OCI-LY7 (cell line): ENCODE results near the gene TTLL5. TPM values are rescaled to one million over a fixed set of nuclear protein-coding genes. Genes with fewer than 3 reads are reported as not detected.

ENCODE experiments used
- BruUV-seq: library from RNA; stranded (reverse); fragments of 400-500 nt; replicated peaks from 2 replicates; lab custom pipeline; 2021; lab: Mats Ljungman, UMichigan
- CTCF ChIA-PET: fragments of 300-600 bp; sonication (Branson Sonifier 250); formaldehyde crosslinking; loops from one replicate; lab custom pipeline; 2022; ENCODE audit warnings: antibody characterized with exemption; ENCODE audit not compliant: unreplicated experiment; lab: Charles Lee
- POLR2A ChIA-PET: fragments of 300-600 bp; sonication (Branson Sonifier 250); formaldehyde crosslinking; loops from one replicate; lab custom pipeline; 2022; ENCODE audit warnings: antibody characterized with exemption; lab: Charles Lee
- DNase-seq: peaks from one replicate; pipeline ENCODE4 v3.0.0-alpha.2; 2015; ENCODE audit warnings: low spot score
- H2AFZ ChIP-seq: fragments of 200-600 bp; sonication (generic), shearing (Covaris generic); 2 replicates; pipeline ENCODE4 v1.6.1; 2014; ENCODE audit warnings: mild to moderate bottlenecking, antibody characterized with exemption, low read length, moderate library complexity
- H3K27ac ChIP-seq: fragments of 200-600 bp; sonication (generic); 2 replicates; pipeline ENCODE4 v1.5.1; 2014; ENCODE audit warnings: mixed run types, low read depth, mild to moderate bottlenecking, moderate library complexity, low read length, inconsistent platforms; ENCODE audit not compliant: poor library complexity, severe bottlenecking
- H3K36me3 ChIP-seq: fragments of 200-600 bp; sonication (generic); 2 replicates; pipeline ENCODE4 v1.6.1; 2014; ENCODE audit warnings: mild to moderate bottlenecking, antibody characterized with exemption, low read length, moderate library complexity, mixed read lengths; ENCODE audit not compliant: insufficient read depth
- H3K4me1 ChIP-seq: fragments of 200-600 bp; sonication (generic); 2 replicates; pipeline ENCODE4 v1.5.1; 2014; ENCODE audit warnings: mild to moderate bottlenecking, low read length; ENCODE audit not compliant: insufficient read depth, poor library complexity, severe bottlenecking
- H3K4me2 ChIP-seq: fragments of 200-600 bp; sonication (generic); 2 replicates; pipeline ENCODE4 v1.6.1; 2014; ENCODE audit warnings: mild to moderate bottlenecking, low read length
- H3K4me3 ChIP-seq: fragments of 200-600 bp; sonication (generic); 2 replicates; pipeline ENCODE4 v1.5.1; 2014; ENCODE audit warnings: mild to moderate bottlenecking, low read depth, low read length; ENCODE audit not compliant: poor library complexity, severe bottlenecking
- H3K79me2 ChIP-seq: fragments of 200-600 bp; sonication (generic); 2 replicates; pipeline ENCODE4 v1.6.1; 2016; ENCODE audit warnings: low read depth, mild to moderate bottlenecking, low read length, moderate library complexity, mixed read lengths; ENCODE audit not compliant: insufficient read depth
- H3K9me2 ChIP-seq: fragments of 200-600 bp; sonication (generic); 2 replicates; pipeline ENCODE4 v1.6.1; 2016; ENCODE audit warnings: mild to moderate bottlenecking, low read length, mixed read lengths; ENCODE audit not compliant: insufficient read depth
- H3K9me3 ChIP-seq: fragments of 200-600 bp; sonication (generic); 2 replicates; pipeline ENCODE4 v1.6.1; 2014; ENCODE audit warnings: mild to moderate bottlenecking, mixed run types, low read length, mixed read lengths
- H4K20me1 ChIP-seq: fragments of 200-600 bp; sonication (generic); 2 replicates; pipeline ENCODE4 v1.6.1; 2014; ENCODE audit warnings: mild to moderate bottlenecking, antibody characterized with exemption, low read length, moderate library complexity, mixed read lengths; ENCODE audit not compliant: insufficient read depth
- CTCF ChIP-seq: fragments of 200-600 bp; sonication (generic); conservative IDR thresholded peaks from 2 replicates; pipeline ENCODE4 v1.5.1; 2014; ENCODE audit warnings: mild to moderate bottlenecking, antibody characterized with exemption, low read length, moderate library complexity, mixed read lengths
- EZH2phosphoT487 ChIP-seq: fragments of 200-600 bp; sonication (generic); IDR thresholded peaks from 2 replicates; pipeline ENCODE4 v1.6.1; 2018; ENCODE audit warnings: low read depth, borderline replicate concordance, mild to moderate bottlenecking, mixed run types, antibody characterized with exemption, low read length, moderate library complexity, mixed read lengths
- intact Hi-C: fragments of 100-400 bp; cut with micrococcal nuclease; formaldehyde crosslinking; loops from one replicate; pipeline ENCODE4 v1.10.0; 2022; ENCODE audit not compliant: unreplicated experiment
- total RNA-seq, 2 experiments: library from RNA; depleted of rRNA in 1 of 2; stranded (reverse); fragments of >200 nt in 1 of 2; shearing (Covaris generic) in 1 of 2; gene quantifications; 2 replicates each; pipeline ENCODE4 v1.2.3, GENCODE V29; 2014 to 2022

Gene TTLL5
- total RNA-seq, 2 experiments from 2014 or later = 34.3 to 55.6 TPM

GRCh38 chr14:75983019-75983358 is 321.9 kb downstream of the TTLL5 start:
- H3K4me1 ChIP-seq = peaks cover 37% of the 10 kb centered on the region
- H3K79me2 ChIP-seq = no peaks in the 10 kb centered on the region

DNA sequence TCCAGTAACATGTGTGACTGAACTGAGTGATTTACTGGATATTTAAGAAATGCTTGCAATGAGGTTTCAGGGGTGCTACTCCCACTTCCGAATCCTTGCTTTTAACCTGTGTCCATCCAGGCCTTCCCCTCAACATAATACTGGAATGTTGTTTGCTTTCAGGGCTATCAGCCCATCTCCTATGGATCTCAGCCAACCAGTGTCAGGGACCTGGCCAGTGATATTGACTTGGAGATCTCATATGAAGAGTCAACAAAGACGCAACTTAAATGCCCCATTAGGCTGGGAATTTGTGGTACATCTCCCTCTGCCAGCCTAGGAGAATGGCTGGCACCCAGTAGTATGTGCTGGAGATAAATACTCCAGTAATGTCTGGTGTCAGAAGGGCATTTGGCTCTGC is 323.6 kb downstream of the TTLL5 start:
- no peak overlapping the region for H2AFZ ChIP-seq
- BruUV-seq = no TSS peak
- peaks cover 25% of the 10 kb centered on the region for H3K4me1 ChIP-seq
- H3K9me2 ChIP-seq = no peaks in the 10 kb centered on the region
- ChIA-PET POLR2A (interaction anchor here (0.8 to 1.4 kb wide), 2 partner anchors 10 to 275 kb away, joined by 3 read pairs; no protein-coding TSS in a partner anchor), CTCF (no interaction called here)
- no peak overlapping the region for H3K4me2 ChIP-seq
- TF ChIP-seq EZH2phosphoT487 (no peak), CTCF (no peak)
- no peak overlapping the region for H3K27ac ChIP-seq
- no peaks in the 10 kb centered on the region for H3K36me3 ChIP-seq
- no peaks in the 10 kb centered on the region for H3K9me3 ChIP-seq
- H3K79me2 ChIP-seq = no peaks in the 10 kb centered on the region
- DNase-seq = no peak
- intact Hi-C loops = no loop called here
- H4K20me1 ChIP-seq = no peaks in the 10 kb centered on the region
- H3K4me3 ChIP-seq = no peak overlapping the region

More at GRCh38 chr14:75983019-75983358, 321.9 kb downstream of the TTLL5 start:
- Histone ChIP-seq H3K36me3 (no peaks in the 10 kb centered on the region), H3K27ac (no peak overlapping the region), H3K9me2 (no peaks in the 10 kb centered on the region), H3K9me3 (no peaks in the 10 kb centered on the region), H4K20me1 (no peaks in the 10 kb centered on the region), H3K4me2 (peak overlapping the region; percentile 98), H2AFZ (peak overlapping the region; percentile 13; the same call in 1 of the 2 replicates), H3K4me3 (peak overlapping the region; percentile 76)
- intact Hi-C loops = no loop called here
- DNase-seq = no peak
- no TSS peak for BruUV-seq
- TF ChIP-seq CTCF = no peak
- TF ChIP-seq EZH2phosphoT487 = no peak
- ChIA-PET POLR2A (interaction anchor here (0.6 to 1.3 kb wide), 6 partner anchors 74 to 1181 kb away, joined by 3 to 5 read pairs (median 4); no protein-coding TSS in a partner anchor), CTCF (interaction anchor here (0.8 to 1.3 kb wide), 2 partner anchors 77 to 274 kb away, joined by 3 to 9 read pairs; no protein-coding TSS in a partner anchor)
